Upper lobe of right lung (tissue), 1 donor: ENCODE results near the gene PLCH2. TPM values are rescaled to one million over a fixed set of nuclear protein-coding genes. Genes with fewer than 3 reads are reported as not detected.

ENCODE experiments used
- ATAC-seq: fragments of 200-7000 bp; cut with Tn5 transposase; one replicate; pipeline ENCODE4 v1.9.1; 2020; ENCODE audit warnings: mild to moderate bottlenecking, moderate library complexity
- DNase-seq: peaks from one replicate; pipeline ENCODE4 v3.0.0-alpha.2; 2020
- H3K27ac ChIP-seq: fragments of 200-600 bp; one replicate; pipeline ENCODE4 v1.8.0; 2022
- H3K27me3 ChIP-seq: fragments of 200-600 bp; one replicate; pipeline ENCODE4 v1.8.0; 2022; ENCODE audit warnings: mild to moderate bottlenecking
- H3K36me3 ChIP-seq: fragments of 200-600 bp; one replicate; pipeline ENCODE4 v1.8.0; 2022
- H3K4me1 ChIP-seq: fragments of 200-600 bp; one replicate; pipeline ENCODE4 v1.8.0; 2022
- H3K4me3 ChIP-seq: fragments of 200-600 bp; one replicate; pipeline ENCODE4 v1.8.0; 2022; ENCODE audit warnings: mild to moderate bottlenecking
- H3K9me3 ChIP-seq: fragments of 200-600 bp; one replicate; pipeline ENCODE4 v1.8.0; 2022
- CTCF ChIP-seq: fragments of 200-600 bp; IDR thresholded peaks from one replicate; pipeline ENCODE4 v1.8.0; 2022; ENCODE audit warnings: antibody characterized with exemption
- intact Hi-C: fragments of 100-400 bp; cut with DNase I; formaldehyde crosslinking; loops from one replicate; pipeline ENCODE4 v1.11.0; 2022
- total RNA-seq: library from RNA; stranded (reverse); fragmentation: NEBNext Ultra II Directional; extraction: Animal tissue kit (Norgen Biotek cat#: 25700); gene quantifications from one replicate; pipeline ENCODE4 v1.2.1, GENCODE V29; 2021
- donor health status: DM: no; HTN: yes; CAD: no; lungs with severe emphysema.

The PLCH2 gene
- total RNA-seq, 1 donor from 2014 or later: 2.4 TPM

DNA sequence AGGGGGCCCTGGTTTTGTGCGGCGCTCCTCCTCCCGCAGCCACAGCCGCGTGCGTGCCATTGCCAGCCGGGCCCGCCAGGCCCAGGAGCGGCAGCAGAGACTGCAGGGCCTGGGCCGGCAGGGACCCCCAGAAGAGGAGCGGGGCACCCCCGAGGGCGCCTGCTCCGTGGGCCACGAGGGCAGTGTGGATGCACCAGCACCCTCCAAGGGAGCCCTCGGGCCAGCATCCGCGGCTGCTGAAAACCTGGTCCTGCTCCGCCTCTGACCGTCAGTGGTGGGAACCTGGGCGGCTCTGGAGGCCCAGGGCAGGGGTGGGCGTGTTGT, 28.8 kb downstream of the PLCH2 start:
- peaks cover 24% of the 10 kb centered on the region for H3K27me3 ChIP-seq
- H3K27ac ChIP-seq: no peak overlapping the region
- ATAC-seq (no peak), DNase-seq (no peak)
- peaks cover 16% of the 10 kb centered on the region for H3K36me3 ChIP-seq
- TF ChIP-seq CTCF: no peak
- intact Hi-C loops: no loop called here
- no peaks in the 10 kb centered on the region for H3K9me3 ChIP-seq
- H3K4me1 ChIP-seq: no peaks in the 10 kb centered on the region
- no peak overlapping the region for H3K4me3 ChIP-seq

GRCh38 chr1:2505461-2505994, 29.4 kb downstream of the PLCH2 start:
- DNase-seq: no peak

DNA sequence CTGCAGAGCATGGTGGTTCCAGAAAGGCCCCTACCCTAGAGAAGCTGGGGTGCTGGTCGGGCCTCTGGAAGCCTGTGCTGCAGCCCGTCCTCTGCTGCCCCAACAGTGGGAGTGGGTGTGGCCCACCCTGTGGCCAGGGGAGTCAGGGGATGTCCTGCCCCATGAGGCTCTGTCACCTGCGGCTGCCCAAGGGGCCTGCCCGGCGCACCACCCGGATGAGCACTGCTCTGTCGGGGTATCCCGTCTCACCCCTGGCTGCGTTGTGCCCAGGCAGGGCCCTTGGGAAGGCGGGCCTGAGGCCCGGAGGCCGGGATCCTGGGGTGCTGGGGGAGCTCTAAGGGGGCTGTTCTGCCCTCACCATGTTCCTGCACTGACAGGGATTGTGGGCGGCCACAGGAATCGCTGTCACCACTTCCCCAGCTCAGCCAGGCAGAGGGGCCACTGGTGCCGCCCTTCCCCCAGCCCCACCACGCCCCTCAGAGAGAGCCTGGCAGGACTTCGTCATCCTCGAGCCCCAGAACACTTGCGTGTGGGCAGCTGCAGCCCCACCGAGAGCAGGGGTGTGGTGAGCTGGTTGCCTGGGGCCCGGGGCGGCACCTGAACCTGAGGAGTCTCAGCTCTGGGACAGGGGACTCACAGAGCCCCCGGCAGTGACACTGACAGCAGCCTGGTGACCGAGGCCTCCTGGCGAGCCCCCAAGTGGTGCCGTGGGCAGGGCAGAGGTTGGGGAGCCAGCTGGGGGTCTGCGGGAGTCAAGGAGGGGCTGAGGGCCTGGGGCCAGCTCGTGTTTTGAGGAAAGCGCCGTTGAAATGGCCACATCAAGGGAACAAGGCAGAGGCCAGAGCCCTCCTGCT, 30.1 kb downstream of the PLCH2 start:
- no peak overlapping the region for H3K27ac ChIP-seq
- peaks cover 24% of the 10 kb centered on the region for H3K27me3 ChIP-seq
- no peaks in the 10 kb centered on the region for H3K9me3 ChIP-seq
- DNase-seq: no peak
- no peak for TF ChIP-seq CTCF
- H3K4me3 ChIP-seq: no peak overlapping the region
- H3K4me1 ChIP-seq: no peaks in the 10 kb centered on the region
- ATAC-seq: no peak
- intact Hi-C loops: no loop called here
- peaks cover 30% of the 10 kb centered on the region for H3K36me3 ChIP-seq

More at GRCh38 chr1:2505461-2505994, 29.4 kb downstream of the PLCH2 start:
- Histone ChIP-seq H3K36me3 (peaks cover 23% of the 10 kb centered on the region), H3K9me3 (no peaks in the 10 kb centered on the region), H3K27ac (no peak overlapping the region), H3K4me3 (no peak overlapping the region), H3K4me1 (no peaks in the 10 kb centered on the region), H3K27me3 (peaks cover 24% of the 10 kb centered on the region)
- no peak for TF ChIP-seq CTCF
- no peak for ATAC-seq
- intact Hi-C loops: no loop called here

- no peak for ATAC-seq
- H3K4me1 ChIP-seq: no peaks in the 10 kb centered on the region
- TF ChIP-seq CTCF: no peak
- DNase-seq: no peak
- no peak overlapping the region for H3K4me3 ChIP-seq
- H3K27ac ChIP-seq: no peak overlapping the region
- H3K27me3 ChIP-seq: peaks cover 18% of the 10 kb centered on the region
- H3K9me3 ChIP-seq: no peaks in the 10 kb centered on the region
- H3K36me3 ChIP-seq: peaks cover 38% of the 10 kb centered on the region
- intact Hi-C loops: no loop called here
These were observed 30.9 kb downstream of the PLCH2 start for GRCh38 chr1:2506901-2507565.

- Histone ChIP-seq H3K9me3 (no peaks in the 10 kb centered on the region), H3K4me1 (no peaks in the 10 kb centered on the region), H3K27me3 (peaks cover 15% of the 10 kb centered on the region), H3K27ac (no peak overlapping the region), H3K4me3 (no peak overlapping the region), H3K36me3 (peaks cover 45% of the 10 kb centered on the region)
- TF ChIP-seq CTCF: no peak
- no peak for ATAC-seq
- intact Hi-C loops: no loop called here
- no peak for DNase-seq
These were observed 31.7 kb downstream of the PLCH2 start for GRCh38 chr1:2507744-2508155.
